ENCODE data around the gene LGALS12.

LGALS12 gene

DNA sequence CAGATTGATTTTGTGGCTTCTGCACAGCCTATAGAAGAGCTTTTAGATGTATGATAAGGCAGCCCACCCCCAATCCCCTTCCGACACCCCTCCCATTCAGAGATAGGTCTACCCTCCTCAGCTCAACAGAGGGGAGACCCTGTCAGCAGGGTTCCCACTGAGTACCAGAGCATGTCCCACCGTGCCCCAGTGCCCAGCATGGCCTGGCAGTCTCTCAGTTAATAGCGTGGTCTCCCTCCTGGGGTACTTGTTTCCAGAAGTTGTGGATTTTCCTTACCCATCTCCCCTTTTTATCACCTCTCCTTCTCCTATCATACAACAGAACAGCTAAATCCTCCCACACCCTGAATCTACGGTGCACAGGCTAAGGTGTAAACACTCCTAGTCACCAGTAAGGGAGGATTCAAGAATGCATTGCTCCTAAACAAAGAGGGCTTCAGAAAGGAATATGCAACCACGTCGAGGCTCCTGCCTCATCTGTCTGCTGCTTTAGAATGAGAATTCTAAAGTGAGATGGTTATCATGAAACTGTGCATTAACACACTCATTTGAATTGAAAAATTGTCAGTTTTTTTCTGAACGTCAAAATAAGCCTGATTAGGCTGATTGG is 50.6 kb downstream of the LGALS12 start:
- in situ Hi-C loops (cut with HindIII; ENCODE audit: low sequenced_read_pairs), result no loop called here

DNA sequence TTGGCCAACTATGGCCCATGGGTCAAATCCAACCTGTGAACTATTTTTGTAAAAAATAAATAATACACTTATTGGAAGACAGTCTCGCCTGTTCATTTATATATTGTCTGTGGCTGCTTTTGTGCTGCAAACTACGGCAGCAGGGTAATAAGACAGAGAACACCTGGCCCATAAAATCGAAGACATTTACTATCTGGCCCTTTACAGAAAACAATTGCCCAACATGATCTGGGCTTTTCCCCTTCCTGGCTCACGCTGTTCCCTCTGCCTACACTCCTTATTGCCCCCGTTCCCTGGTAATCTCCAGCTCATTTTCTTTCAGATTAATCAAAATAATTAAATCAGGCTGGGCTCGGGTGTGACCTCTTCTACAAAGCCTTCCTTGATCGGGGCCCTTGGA is 51.7 kb downstream of the LGALS12 start:
- in situ Hi-C loops (cut with HindIII; ENCODE audit: low sequenced_read_pairs), result no loop called here

- in situ Hi-C loops (cut with HindIII; ENCODE audit: low sequenced_read_pairs), result no loop called here
These were observed 52.7 kb downstream of the LGALS12 start for GRCh38 chr11:63558459-63559157.

- in situ Hi-C loops (cut with HindIII; ENCODE audit: low sequenced_read_pairs), result loop anchor here (5.0 kb wide), 1 partner anchor 102 kb away; no protein-coding TSS in a partner anchor
These were observed 54.8 kb downstream of the LGALS12 start for GRCh38 chr11:63560506-63561180.

DNA sequence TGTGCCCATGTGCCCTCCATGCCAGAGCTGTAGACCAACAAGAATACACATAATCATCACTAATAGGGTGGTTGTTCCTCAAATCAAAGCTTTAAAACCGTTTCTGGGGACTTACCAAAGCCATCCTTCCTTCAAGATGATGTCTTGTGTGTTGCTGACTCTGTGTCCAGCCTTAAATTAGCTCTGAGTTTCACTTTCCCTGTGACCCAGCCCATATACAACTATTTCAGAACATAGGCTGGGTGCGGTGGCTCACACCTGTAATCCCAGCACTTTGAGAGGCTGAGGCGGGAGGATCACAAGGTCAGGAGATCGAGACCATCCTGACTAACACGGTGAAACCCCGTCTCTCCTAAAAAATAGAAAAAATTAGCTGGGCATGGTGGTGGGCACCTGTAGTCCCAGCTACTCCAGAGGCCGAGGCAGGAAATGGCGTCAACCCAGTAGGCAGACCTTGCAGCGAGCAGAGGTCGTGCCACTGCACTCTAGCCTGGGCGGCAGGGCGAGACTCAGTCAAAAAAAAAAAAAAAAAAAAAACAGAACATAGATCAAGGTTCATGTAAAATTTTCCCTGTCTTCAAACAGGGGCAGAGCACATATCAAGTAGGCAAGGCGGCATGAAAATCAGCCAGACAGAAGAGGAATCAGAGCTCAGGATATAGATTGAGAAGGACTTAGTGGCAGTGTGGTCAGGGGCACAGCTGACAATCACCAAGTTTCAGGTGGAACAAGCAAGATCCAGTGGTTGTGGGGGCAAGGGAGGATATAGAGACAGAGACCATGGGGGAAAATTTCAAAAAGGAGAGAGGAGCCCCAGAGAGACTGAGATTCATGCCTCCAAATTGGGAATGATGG is 57.5 kb downstream of the LGALS12 start, which contains the start of gene PLAAT2:
Gene PLAAT2 (minus strand): TSS at position 179 of the 855 bp plus-strand sequence. CDS start 55 bp downstream, at position 124.
- in situ Hi-C loops (cut with HindIII; ENCODE audit: low sequenced_read_pairs), result loop anchor here (5.0 kb wide), 1 partner anchor 99 kb away; no protein-coding TSS in a partner anchor

DNA sequence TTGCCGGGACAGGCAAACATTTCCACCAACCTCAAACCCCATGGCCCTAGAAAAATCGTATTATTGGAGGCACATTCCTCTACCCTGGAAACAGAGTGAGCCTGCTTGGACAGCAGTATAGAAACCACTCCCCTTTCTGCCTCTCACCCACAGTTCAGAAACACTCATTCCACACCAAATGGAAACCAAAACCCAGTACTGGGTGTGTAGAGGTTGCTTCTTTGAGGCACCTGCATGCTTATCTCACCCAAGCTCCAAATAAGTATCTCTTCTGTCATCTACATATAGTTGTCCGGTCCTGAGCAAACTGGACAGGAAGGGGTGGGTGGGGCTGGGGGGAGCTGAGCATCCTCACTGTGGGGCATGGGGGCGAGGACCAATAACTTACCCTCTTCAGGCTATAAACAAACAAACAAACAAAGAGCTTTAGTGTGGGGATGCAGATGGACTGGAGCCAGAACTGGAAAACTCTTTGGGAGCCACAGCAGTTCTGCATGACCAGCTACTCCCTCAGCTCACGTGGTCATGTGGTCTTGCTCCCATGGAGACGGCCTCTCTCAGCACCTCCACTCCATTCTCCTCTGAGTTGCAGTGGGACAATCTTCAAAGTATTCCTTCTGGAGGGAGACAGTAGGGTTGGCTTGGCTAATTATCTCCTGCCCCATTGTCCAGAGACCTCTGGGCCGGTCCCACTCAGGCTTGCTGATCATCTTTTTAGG is 58.3 kb downstream of the LGALS12 start:
- in situ Hi-C loops (cut with HindIII; ENCODE audit: low sequenced_read_pairs), result loop anchor here (5.0 kb wide), 1 partner anchor 98 kb away; no protein-coding TSS in a partner anchor

DNA sequence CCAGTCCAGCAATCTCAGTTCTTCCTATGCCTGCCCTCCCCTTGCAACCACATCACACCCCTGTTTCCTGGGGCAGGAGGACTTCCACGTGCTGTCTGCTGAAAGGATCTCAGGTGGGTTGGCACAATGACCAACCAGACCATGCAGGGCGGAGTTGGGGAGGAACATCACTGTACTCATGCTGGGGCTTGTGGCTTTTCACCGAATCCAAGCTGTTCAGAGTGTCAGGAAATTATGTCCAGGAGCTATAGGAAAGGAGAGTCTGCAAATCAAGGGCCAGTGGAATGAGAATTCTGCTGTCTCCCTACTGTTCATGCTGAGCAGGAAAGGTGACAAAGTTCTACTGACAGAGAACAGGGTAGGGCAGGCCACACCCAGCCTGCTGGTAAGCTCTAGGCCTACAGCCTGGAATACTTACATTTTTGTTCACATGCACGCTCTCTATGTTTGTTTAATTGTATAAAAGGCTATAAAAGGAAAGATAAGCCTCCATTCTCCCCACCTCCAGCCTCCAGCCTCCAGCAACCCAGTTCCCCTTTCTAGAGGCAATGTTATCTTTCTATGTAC is 59.0 kb downstream of the LGALS12 start:
- in situ Hi-C loops (cut with HindIII; ENCODE audit: low sequenced_read_pairs), result loop anchor here (5.0 kb wide), 1 partner anchor 97 kb away; no protein-coding TSS in a partner anchor

Data from endothelial cell of hepatic sinusoid (primary cell).